HCEC 1CT (cell line): ENCODE data around the gene POSTN.
"Not testable (repeated sequence)": the region's sequence is repeated elsewhere in the genome, so short reads cannot be mapped to it uniquely, and the experiment has no call there.

Experiments used
- DNase-seq: peaks from one replicate; pipeline ENCODE4 v3.0.0-alpha.2; 2017

The POSTN gene

GRCh38 chr13:37594550-37594949, 4.0 kb downstream of the POSTN start:
- no peak for DNase-seq

- DNase-seq, result peak; percentile 23
Observed at GRCh38 chr13:37589381-37589780, 9.2 kb downstream of the POSTN start.

- no peak for DNase-seq
Observed at GRCh38 chr13:37587236-37587635, 11.3 kb downstream of the POSTN start.

- no peak for DNase-seq
Observed at GRCh38 chr13:37586164-37586563, 12.4 kb downstream of the POSTN start.

- DNase-seq, result no peak
Observed at GRCh38 chr13:37585541-37585940, 13.0 kb downstream of the POSTN start.

- DNase-seq, result peak; percentile 6
Observed at GRCh38 chr13:37576601-37577000, 22.0 kb downstream of the POSTN start.

GRCh38 chr13:37565425-37565824, 33.1 kb downstream of the POSTN start:
- DNase-seq, result no peak

GRCh38 chr13:37561031-37561430, 37.5 kb downstream of the POSTN start:
- no peak for DNase-seq

- no peak for DNase-seq
Observed at GRCh38 chr13:37560526-37560925, 38.0 kb downstream of the POSTN start.

- DNase-seq, result not testable (repeated sequence)
Observed at GRCh38 chr13:37558766-37559165, 39.8 kb downstream of the POSTN start.

GRCh38 chr13:37546087-37546486, 52.5 kb downstream of the POSTN start:
- no peak for DNase-seq

- no peak for DNase-seq
Observed at GRCh38 chr13:37544995-37545394, 53.6 kb downstream of the POSTN start.

GRCh38 chr13:37539976-37540605, 58.5 kb downstream of the POSTN start:
- peak; percentile 84 for DNase-seq

- DNase-seq, result no peak
Observed at GRCh38 chr13:37539170-37539569, 59.4 kb downstream of the POSTN start.

GRCh38 chr13:37535501-37535900, 63.1 kb downstream of the POSTN start:
- no peak for DNase-seq

GRCh38 chr13:37534676-37535075, 63.9 kb downstream of the POSTN start:
- DNase-seq, result peak; percentile 42

GRCh38 chr13:37534181-37534580, 64.4 kb downstream of the POSTN start:
- peak; percentile 93 for DNase-seq

- no peak for DNase-seq
Observed at GRCh38 chr13:37531049-37531448, 67.5 kb downstream of the POSTN start.

- DNase-seq, result no peak
Observed at GRCh38 chr13:37529751-37530385, 68.7 kb downstream of the POSTN start.

- no peak for DNase-seq
Observed at GRCh38 chr13:37526710-37527473, 71.7 kb downstream of the POSTN start.

GRCh38 chr13:37515226-37515625, 83.3 kb downstream of the POSTN start:
- DNase-seq, result no peak
